HepG2 (cell line): ENCODE measurements around the gene DEFB124. TPM values are rescaled to one million over a fixed set of nuclear protein-coding genes. Genes with fewer than 3 reads are reported as not detected.

Experiments
- AHDC1 ChIP-seq: sonication (generic); formaldehyde crosslinking; IDR thresholded peaks from 2 replicates; pipeline ENCODE4 v1.5.1; 2020; ENCODE audit warnings: mild to moderate bottlenecking, missing genetic modification reagents, borderline replicate concordance
- ATF1 ChIP-seq: IDR thresholded peaks from 2 replicates; pipeline ENCODE4 v1.6.1; 2016; ENCODE audit warnings: mild to moderate bottlenecking, control low read depth
- CREM ChIP-seq, 2 experiments: sonication (generic) in 1 of 2; formaldehyde crosslinking in 1 of 2; IDR thresholded peaks; 2 replicates each; pipeline versions ENCODE4 v1.4.0 to v1.6.1; 2016 to 2020; ENCODE audit warnings: antibody characterized with exemption in 1 of 2, mild to moderate bottlenecking in 1 of 2, missing genetic modification reagents in 1 of 2
- FOSL2 ChIP-seq: sonication (generic); formaldehyde crosslinking; IDR thresholded peaks from 2 replicates; pipeline ENCODE4 v1.4.0; 2020; ENCODE audit warnings: missing genetic modification reagents
- GFI1 ChIP-seq: sonication (generic); formaldehyde crosslinking; IDR thresholded peaks from 2 replicates; pipeline ENCODE4 v1.5.0; 2020; ENCODE audit warnings: missing genetic modification reagents, mild to moderate bottlenecking, borderline replicate concordance
- HNF4A ChIP-seq: sonication (generic); formaldehyde crosslinking; IDR thresholded peaks from 2 replicates; pipeline ENCODE4 v1.4.0; 2020; ENCODE audit warnings: missing genetic modification reagents
- JARID2 ChIP-seq: sonication (generic); formaldehyde crosslinking; IDR thresholded peaks from 2 replicates; pipeline ENCODE4 v1.8.1; 2023; ENCODE audit warnings: missing genetic modification reagents, inconsistent platforms; ENCODE audit not compliant: insufficient replicate concordance
- MED8 ChIP-seq: sonication (generic); formaldehyde crosslinking; IDR thresholded peaks from 2 replicates; pipeline ENCODE4 v1.8.1; 2023; ENCODE audit warnings: mild to moderate bottlenecking, missing genetic modification reagents; ENCODE audit not compliant: insufficient replicate concordance
- NR1H2 ChIP-seq: sonication (generic); formaldehyde crosslinking; IDR thresholded peaks from 2 replicates; pipeline ENCODE4 v1.8.1; 2022; ENCODE audit warnings: low read depth, missing genetic modification reagents, borderline replicate concordance
- PHB2 ChIP-seq: fragments of 450-650 bp; IDR thresholded peaks from 2 replicates; pipeline ENCODE4 v1.6.1; 2018; ENCODE audit not compliant: partially characterized antibody
- PRPF4 ChIP-seq: fragments of 200-400 bp; formaldehyde crosslinking; IDR thresholded peaks from 2 replicates; pipeline ENCODE4 v1.6.1; 2016; ENCODE audit warnings: low read length, low read depth; ENCODE audit not compliant: poor library complexity, severe bottlenecking
- SAFB2 ChIP-seq: sonication (generic); formaldehyde crosslinking; IDR thresholded peaks from 2 replicates; pipeline ENCODE4 v1.5.1; 2020; ENCODE audit warnings: missing genetic modification reagents, low read depth, mild to moderate bottlenecking, borderline replicate concordance
- SP4 ChIP-seq: sonication (generic); formaldehyde crosslinking; IDR thresholded peaks from 2 replicates; pipeline ENCODE4 v1.8.1; 2023; ENCODE audit warnings: mild to moderate bottlenecking, missing genetic modification reagents
- SRF ChIP-seq: IDR thresholded peaks from 2 replicates; pipeline ENCODE4 v1.6.1; 2011; ENCODE audit warnings: mild to moderate bottlenecking, low read depth, low read length, moderate library complexity
- STAT6 ChIP-seq: sonication (generic); formaldehyde crosslinking; IDR thresholded peaks from 2 replicates; pipeline ENCODE4 v1.4.0; 2020; ENCODE audit warnings: missing genetic modification reagents, mild to moderate bottlenecking, borderline replicate concordance
- ZBTB8A ChIP-seq: sonication (generic); formaldehyde crosslinking; IDR thresholded peaks from 2 replicates; pipeline ENCODE4 v1.4.0; 2020; ENCODE audit warnings: mild to moderate bottlenecking, low read depth, missing genetic modification reagents, borderline replicate concordance
- ZFP36L2 ChIP-seq: sonication (generic); formaldehyde crosslinking; IDR thresholded peaks from 2 replicates; pipeline ENCODE4 v1.4.0; 2020; ENCODE audit warnings: missing genetic modification reagents
- ZFP90 ChIP-seq: sonication (generic); formaldehyde crosslinking; IDR thresholded peaks from 2 replicates; pipeline ENCODE4 v1.8.0; 2022; ENCODE audit warnings: missing genetic modification reagents, mild to moderate bottlenecking, inconsistent platforms, borderline replicate concordance
- ZNF296 ChIP-seq: sonication (generic); formaldehyde crosslinking; conservative IDR thresholded peaks from 2 replicates; pipeline ENCODE4 v1.5.0; 2020; ENCODE audit warnings: mild to moderate bottlenecking, missing genetic modification reagents
- ZNF329 ChIP-seq: sonication (generic); formaldehyde crosslinking; IDR thresholded peaks from 2 replicates; pipeline ENCODE4 v1.9.0; 2021; ENCODE audit warnings: low read depth, mild to moderate bottlenecking, missing genetic modification reagents
- polyA plus RNA-seq, 8 experiments: library from polyadenylated mRNA; depleted of rRNA in 3 of 8; stranded (reverse) in 7 of 8; unstranded in 1 of 8; fragments of >200 nt; fragmentation: Illumina TruSeq in 4 of 8; extraction: Trizol in 4 of 8; gene quantifications; 2 replicates each; pipeline versions ENCODE4 v1.2.1 to v1.2.3, GENCODE V29; 2011 to 2016; ENCODE audit warnings: low read depth in 4 of 8, missing spikeins in 1 of 8, mixed read lengths in 1 of 8; ENCODE audit not compliant: insufficient read depth in 1 of 8
- total RNA-seq, 5 experiments: library from RNA; depleted of rRNA; stranded (reverse); fragments of >200 nt; fragmentation: Illumina TruSeq; extraction: Trizol; gene quantifications; 2 replicates each; pipeline ENCODE4 v1.2.3, GENCODE V29; 2016; ENCODE audit warnings: low read depth in 1 of 5
- TF ChIP-seq, protein P1 (sequence below): sonication (generic); formaldehyde crosslinking; IDR thresholded peaks from 2 replicates; pipeline ENCODE4 v1.5.0; 2020; ENCODE audit warnings: missing genetic modification reagents

DEFB124 gene
- total and polyA plus RNA-seq, 2 of the 13 experiments (the other 11 are each of a cell fraction or from before 2014, with no cell fraction given): not detected

- TF ChIP-seq STAT6 (CRISPR knock-in tag) (no peak), GFI1 (CRISPR knock-in tag) (0 out of 2 replicates have a peak, but pooled peaks have one; percentile 17), PRPF4 (no peak), HNF4A (peak; percentile 9; the same call in 1 of the 2 replicates), SP4 (CRISPR knock-in tag) (no peak), ZBTB8A (CRISPR knock-in tag) (no peak), AHDC1 (CRISPR knock-in tag) (no peak), FOSL2 (peak; percentile 39), ATF1 (CRISPR knock-in tag) (0 out of 2 replicates have a peak, but pooled peaks have one; percentile 21), SRF (no peak), ZFP36L2 (CRISPR knock-in tag) (no peak), MED8 (CRISPR knock-in tag) (no peak), JARID2 (CRISPR knock-in tag) (no peak), PHB2 (no peak), SAFB2 (CRISPR knock-in tag) (no peak), NR1H2 (CRISPR knock-in tag) (no peak), CREM (IDR thresholded peaks at IDR 0.05) (no peak), CREM (CRISPR knock-in tag; IDR thresholded peaks at IDR 0.05) (no peak), ZNF329 (no peak), ZNF296 (CRISPR knock-in tag) (no peak), ZFP90 (CRISPR knock-in tag) (no peak)
- TF ChIP-seq, protein P1, sequence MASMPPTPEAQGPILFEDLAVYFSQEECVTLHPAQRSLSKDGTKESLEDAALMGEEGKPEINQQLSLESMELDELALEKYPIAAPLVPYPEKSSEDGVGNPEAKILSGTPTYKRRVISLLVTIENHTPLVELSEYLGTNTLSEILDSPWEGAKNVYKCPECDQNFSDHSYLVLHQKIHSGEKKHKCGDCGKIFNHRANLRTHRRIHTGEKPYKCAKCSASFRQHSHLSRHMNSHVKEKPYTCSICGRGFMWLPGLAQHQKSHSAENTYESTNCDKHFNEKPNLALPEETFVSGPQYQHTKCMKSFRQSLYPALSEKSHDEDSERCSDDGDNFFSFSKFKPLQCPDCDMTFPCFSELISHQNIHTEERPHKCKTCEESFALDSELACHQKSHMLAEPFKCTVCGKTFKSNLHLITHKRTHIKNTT: no peak
Measured at GRCh38 chr20:31517373-31517772, 42.4 kb upstream of the DEFB124 start (continued).
